Measurements from ENCODE around the gene TFAP2B.

The TFAP2B gene

GRCh38 chr6:50818673-50819072 is at the start of gene TFAP2B:
Gene TFAP2B, plus strand, starts transcription at chr6:50818871. Its CDS starts 21 bp downstream, at chr6:50818892.
- no peak for DNase-seq (ENCODE audit: low read depth in 4 of 4, low spot score in 1 of 4)

GRCh38 chr6:50778696-50779095 is 40.0 kb upstream of the TFAP2B start:
- DNase-seq (ENCODE audit: low read depth in 4 of 4, low spot score in 1 of 4), result no peak

- no peak for DNase-seq (ENCODE audit: low read depth in 4 of 4, low spot score in 1 of 4)
Measured at GRCh38 chr6:50780382-50780781, 38.3 kb upstream of the TFAP2B start.

- no peak for DNase-seq (ENCODE audit: low read depth in 4 of 4, low spot score in 1 of 4)
Measured at GRCh38 chr6:50785921-50786320, 32.8 kb upstream of the TFAP2B start.

- no peak for DNase-seq (ENCODE audit: low read depth in 4 of 4, low spot score in 1 of 4)
Measured at GRCh38 chr6:50791900-50792508, 26.7 kb upstream of the TFAP2B start.

- DNase-seq (ENCODE audit: low read depth in 4 of 4, low spot score in 1 of 4), result no peak
Measured at GRCh38 chr6:50792771-50793170, 25.9 kb upstream of the TFAP2B start.

- no peak for DNase-seq (ENCODE audit: low read depth in 4 of 4, low spot score in 1 of 4)
Measured at GRCh38 chr6:50795574-50795973, 23.1 kb upstream of the TFAP2B start.

- no peak for DNase-seq (ENCODE audit: low read depth in 4 of 4, low spot score in 1 of 4)
Measured at GRCh38 chr6:50804283-50804682, 14.4 kb upstream of the TFAP2B start.

- DNase-seq (ENCODE audit: low read depth in 4 of 4, low spot score in 1 of 4), result no peak
Measured at GRCh38 chr6:50807035-50807434, 11.6 kb upstream of the TFAP2B start.

GRCh38 chr6:50815436-50816114 is 3.1 kb upstream of the TFAP2B start:
- no peak for DNase-seq (ENCODE audit: low read depth in 4 of 4, low spot score in 1 of 4)

GRCh38 chr6:50816115-50816675 is 2.5 kb upstream of the TFAP2B start:
- peak; percentile 16 to 44 (median 28) for DNase-seq (ENCODE audit: low read depth in 4 of 4, low spot score in 1 of 4)

GRCh38 chr6:50816947-50817645 is 1.6 kb upstream of the TFAP2B start:
- no peak for DNase-seq (ENCODE audit: low read depth in 4 of 4, low spot score in 1 of 4)

- no peak for DNase-seq (ENCODE audit: low read depth in 4 of 4, low spot score in 1 of 4)
Measured at GRCh38 chr6:50817646-50817950, 1.1 kb upstream of the TFAP2B start.

GRCh38 chr6:50818020-50818419 is 651 bp upstream of the TFAP2B start:
- no peak for DNase-seq (ENCODE audit: low read depth in 4 of 4, low spot score in 1 of 4)

- DNase-seq (ENCODE audit: low read depth in 4 of 4, low spot score in 1 of 4), result no peak
Measured at GRCh38 chr6:50819466-50819903, 814 bp downstream of the TFAP2B start.

- DNase-seq (ENCODE audit: low read depth in 4 of 4, low spot score in 1 of 4), result no peak
Measured at GRCh38 chr6:50819904-50820868, 1.5 kb downstream of the TFAP2B start.

GRCh38 chr6:50820869-50821264 is 2.2 kb downstream of the TFAP2B start:
- no peak for DNase-seq (ENCODE audit: low read depth in 4 of 4, low spot score in 1 of 4)

- no peak for DNase-seq (ENCODE audit: low read depth in 4 of 4, low spot score in 1 of 4)
Measured at GRCh38 chr6:50821441-50822077, 2.9 kb downstream of the TFAP2B start.

- no peak for DNase-seq (ENCODE audit: low read depth in 4 of 4, low spot score in 1 of 4)
Measured at GRCh38 chr6:50822078-50822476, 3.4 kb downstream of the TFAP2B start.

GRCh38 chr6:50823094-50823920 is 4.6 kb downstream of the TFAP2B start:
- no peak for DNase-seq (ENCODE audit: low read depth in 4 of 4, low spot score in 1 of 4)
